Measurements from ENCODE around the gene ANKRD55. TPM values are rescaled to one million over a fixed set of nuclear protein-coding genes. Genes with fewer than 3 reads are reported as not detected.

Gene ANKRD55
- total and polyA plus RNA-seq, 2 donors (not counting 3 experiments of a cell fraction or from before 2014, with no cell fraction given) = 1.4 to 2.1 TPM

GRCh38 chr5:56230576-56230975 is 2.6 kb downstream of the ANKRD55 start:
- CTCF ChIA-PET = interaction anchor here (1.3 to 1.4 kb wide), 2 partner anchors 21 to 39 kb away, joined by 3 to 4 read pairs; no protein-coding TSS in a partner anchor
- intact Hi-C loops (cut with micrococcal nuclease) (no loop called here), dilution Hi-C loops (cut with MboI; ENCODE audit: extremely low pct_ligation_motif_present, low sequenced_read_pairs) (no loop called here)
- no peak overlapping the region for H3K9ac ChIP-seq (replicated peaks; ENCODE audit: extremely low read depth, insufficient read depth, low read length)
- no peak overlapping the region for H2AFZ ChIP-seq (ENCODE audit: low read depth, low read length)
- POLR2A ChIA-PET = no interaction called here
- TF ChIP-seq POLR2A (IDR thresholded peaks at IDR 0.05; ENCODE audit: low read depth, low read length) = no peak
- TF ChIP-seq MAX (IDR thresholded peaks at IDR 0.05; ENCODE audit: insufficient read depth, insufficient read length) = no peak
- TF ChIP-seq JUN (IDR thresholded peaks at IDR 0.05; ENCODE audit: borderline replicate concordance, insufficient read depth, insufficient read length, low read depth) = no peak
- TF ChIP-seq GATA2 (IDR thresholded peaks at IDR 0.05; ENCODE audit: insufficient read depth, insufficient read length, low read depth, low read length) = no peak
- no peak for TF ChIP-seq CTCF (IDR thresholded peaks at IDR 0.05; ENCODE audit: extremely low read depth in 1 of 2, insufficient read depth in 1 of 2, low read depth in 1 of 2, low read length in 2 of 2)
- no peak for TF ChIP-seq MYC (IDR thresholded peaks at IDR 0.05; ENCODE audit: low read depth, low read length)
- no peak for TF ChIP-seq EZH2 (IDR thresholded peaks at IDR 0.05; ENCODE audit: borderline replicate concordance, low read depth, low read length, severe bottlenecking)
- no peak for TF ChIP-seq POLR2AphosphoS5 (IDR thresholded peaks at IDR 0.05; ENCODE audit: insufficient read depth, low read depth, low read length)
- no peak for TF ChIP-seq FOS (IDR thresholded peaks at IDR 0.05; ENCODE audit: borderline replicate concordance, insufficient read depth, low read length)
- no peaks in the 10 kb centered on the region for H4K20me1 ChIP-seq (replicated peaks; ENCODE audit: control insufficient read depth, extremely low read depth, insufficient read depth, low read length)
- no peaks in the 10 kb centered on the region for H3K27me3 ChIP-seq (ENCODE audit: control insufficient read depth in 2 of 2, insufficient read depth in 2 of 2, low read length in 2 of 2)
- H3K79me2 ChIP-seq (ENCODE audit: control insufficient read depth, insufficient read depth, low read length) = no peaks in the 10 kb centered on the region
- H3K9me3 ChIP-seq (replicated peaks; ENCODE audit: control insufficient read depth, insufficient read depth, low read length) = no peaks in the 10 kb centered on the region
- FAIRE-seq (no peak), DNase-seq (ENCODE audit: low read depth, low spot score) (no peak)
- no peaks in the 10 kb centered on the region for H3K9me1 ChIP-seq (replicated peaks; ENCODE audit: control insufficient read depth, extremely low read depth, insufficient read depth, low read length)
- no peak overlapping the region for H3K4me3 ChIP-seq (replicated peaks in 1 of 3; ENCODE audit: insufficient read depth in 1 of 3, low read depth in 1 of 3, low read length in 3 of 3)
- H3K4me1 ChIP-seq (ENCODE audit: control insufficient read depth, extremely low read depth, insufficient read depth, low read length) = peaks cover 2% of the 10 kb centered on the region
- no peaks in the 10 kb centered on the region for H3K36me3 ChIP-seq (ENCODE audit: control insufficient read depth in 2 of 2, extremely low read depth in 1 of 2, insufficient read depth in 2 of 2, low read length in 2 of 2)
- no peak overlapping the region for H3K4me2 ChIP-seq (ENCODE audit: insufficient read depth, low read length)
- no peak overlapping the region for H3K27ac ChIP-seq (ENCODE audit: insufficient read depth, low read depth, low read length)
- BruUV-seq (replicated peaks) = no TSS peak

Measured in endothelial cell of umbilical vein (primary cell).